ENCODE data around the gene FBXO46.

DNA sequence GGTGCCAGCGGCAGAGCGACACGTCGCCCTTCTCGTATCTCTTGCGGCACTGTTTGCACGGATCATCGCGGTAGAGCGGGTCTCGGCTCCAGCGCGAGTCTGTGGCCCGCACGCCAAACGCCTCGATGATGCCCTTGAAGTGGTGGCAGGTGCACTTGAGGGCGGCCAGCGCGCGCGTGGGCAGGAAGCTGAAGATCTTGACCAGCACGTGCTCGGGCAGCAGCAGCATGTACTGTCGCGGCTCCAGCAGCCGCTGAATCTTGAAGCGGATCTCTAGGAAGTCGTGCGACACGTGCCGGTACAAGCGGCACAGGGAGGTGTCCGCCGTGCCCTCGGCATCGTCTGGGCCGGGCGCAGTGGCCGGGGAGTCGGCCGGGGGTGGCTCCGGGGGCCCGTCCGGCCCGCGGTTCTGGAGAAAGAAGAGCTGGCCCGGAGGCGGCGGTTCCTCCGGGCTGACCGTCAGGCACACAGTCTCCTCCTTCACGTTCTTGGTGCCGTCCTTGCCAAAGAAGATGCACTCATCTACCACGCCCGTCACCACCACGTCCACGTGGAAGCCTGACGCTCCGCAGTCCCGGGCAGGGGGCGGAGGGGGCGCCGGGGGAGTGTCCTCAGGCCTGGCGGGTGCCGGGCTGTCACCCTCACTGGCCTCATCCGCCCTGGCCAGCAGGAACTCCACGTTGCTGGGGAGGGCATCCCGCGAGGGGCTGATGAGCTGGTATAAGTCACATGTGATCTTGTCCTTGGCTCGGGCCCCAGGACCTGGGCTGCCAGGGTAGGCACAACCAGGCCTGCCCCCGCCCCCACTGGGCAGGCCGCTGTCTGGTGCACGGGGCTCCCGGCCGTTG, 18.6 kb downstream of the FBXO46 start:
- TF ChIP-seq EZH2phosphoT487 (IDR thresholded peaks at IDR 0.05; ENCODE audit: borderline replicate concordance) = no peak
- TF ChIP-seq CTCF (conservative IDR thresholded peaks at IDR 0.05; ENCODE audit: low read length) = no peak

Measured in Loucy (cell line).